Measurements from ENCODE around the gene NT5M.

GRCh38 chr17:17348872-17349723 is 45.9 kb downstream of the NT5M start:
- TF ChIP-seq EZH2 (IDR thresholded peaks at IDR 0.05; ENCODE audit: borderline replicate concordance, low read depth, low read length) (no peak), CREM (IDR thresholded peaks at IDR 0.05; ENCODE audit: low read depth) (no peak), L3MBTL2 (IDR thresholded peaks at IDR 0.05) (no peak), EHMT2 (IDR thresholded peaks at IDR 0.05) (no peak), MIER1 (IDR thresholded peaks at IDR 0.05; ENCODE audit: low read depth) (no peak), MAZ (CRISPR knock-in tag; conservative IDR thresholded peaks at IDR 0.05 in 1 of 2, IDR thresholded peaks at IDR 0.05 in 1 of 2) (no peak), CTCF (IDR thresholded peaks at IDR 0.05 in 2 of 3, conservative IDR thresholded peaks at IDR 0.05 in 1 of 3; ENCODE audit: insufficient read depth in 2 of 3, low read depth in 1 of 3, low read length in 3 of 3) (no peak), ZNF518B (CRISPR knock-in tag; IDR thresholded peaks at IDR 0.05) (no peak), TAF1 (IDR thresholded peaks at IDR 0.05; ENCODE audit: control insufficient read depth, extremely low read depth, insufficient read depth, low read length, severe bottlenecking) (no peak), TEAD1 (CRISPR knock-in tag; IDR thresholded peaks at IDR 0.05) (no peak), SRSF7 (optimal IDR thresholded peaks at IDR 0.05; ENCODE audit: low read depth, low read length) (no peak), MYC (IDR thresholded peaks at IDR 0.05; ENCODE audit: low read depth, low read length) (no peak), MYC (CRISPR knock-in tag; IDR thresholded peaks at IDR 0.05; ENCODE audit: borderline replicate concordance, low read depth) (no peak), JUNB (CRISPR knock-in tag; conservative IDR thresholded peaks at IDR 0.05) (no peak)
- TF ChIP-seq, protein P1, sequence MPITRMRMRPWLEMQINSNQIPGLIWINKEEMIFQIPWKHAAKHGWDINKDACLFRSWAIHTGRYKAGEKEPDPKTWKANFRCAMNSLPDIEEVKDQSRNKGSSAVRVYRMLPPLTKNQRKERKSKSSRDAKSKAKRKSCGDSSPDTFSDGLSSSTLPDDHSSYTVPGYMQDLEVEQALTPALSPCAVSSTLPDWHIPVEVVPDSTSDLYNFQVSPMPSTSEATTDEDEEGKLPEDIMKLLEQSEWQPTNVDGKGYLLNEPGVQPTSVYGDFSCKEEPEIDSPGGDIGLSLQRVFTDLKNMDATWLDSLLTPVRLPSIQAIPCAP (CRISPR knock-in tag; IDR thresholded peaks at IDR 0.05; ENCODE audit: borderline replicate concordance): no peak

Data from K562 (cell line).